Stimulated activated CD8-positive, alpha-beta memory T cell treated with anti-CD3 and anti-CD28 coated beads, Interleukin-2, amount 100 ng/mL, for 48 hours (primary cell): Measurements from ENCODE around the gene CSF1R.
"Not testable (repeated sequence)": the region's sequence is repeated elsewhere in the genome, so short reads cannot be mapped to it uniquely, and the experiment has no call there.

Experiments used
- DNase-seq, 2 donors: peaks; one replicate each; pipeline ENCODE4 v3.0.0-alpha.2; 2020; ENCODE audit warnings: low read depth in 2 of 2

CSF1R gene

DNA sequence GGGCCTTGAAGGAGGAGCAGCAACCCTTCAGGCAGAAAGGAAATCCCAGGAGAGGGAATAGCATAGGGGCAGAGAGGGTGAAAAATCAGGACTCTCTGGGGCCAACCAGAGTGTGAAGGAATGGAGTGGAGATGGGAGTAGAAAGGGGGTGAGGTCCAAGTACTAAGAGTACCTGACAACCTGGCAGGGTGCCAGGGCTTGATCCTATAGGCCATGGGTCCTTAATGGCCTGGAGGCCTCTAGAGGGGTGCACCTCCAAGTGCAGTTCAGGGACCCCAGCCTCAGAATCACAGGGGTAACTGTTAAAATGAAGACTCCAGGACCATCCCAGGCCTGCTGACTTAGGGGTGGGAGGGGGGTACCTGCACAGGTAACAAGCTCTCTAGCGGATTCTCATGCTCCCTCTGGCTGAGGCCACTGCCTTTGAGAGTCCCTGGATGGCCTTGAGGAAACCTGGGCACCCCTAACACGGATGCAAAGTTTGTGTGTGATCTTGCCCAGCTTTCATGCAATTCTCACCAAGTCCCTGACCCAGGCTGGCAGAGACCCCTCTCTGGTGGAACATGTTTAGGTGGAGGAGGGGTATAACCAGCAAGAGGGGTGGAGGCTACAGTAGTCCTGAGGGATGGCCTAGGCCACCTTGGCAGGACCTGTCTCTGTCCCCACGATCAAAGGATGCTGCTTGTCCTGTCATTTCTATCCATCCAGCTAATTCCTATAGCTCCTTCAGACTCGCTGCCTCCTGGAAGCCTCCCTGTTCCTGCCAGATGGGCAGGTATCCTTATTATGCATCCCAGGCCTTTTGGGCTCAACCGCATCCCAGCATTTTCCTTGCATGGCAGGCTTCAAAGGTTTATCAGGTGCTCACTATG lies 17.6 kb upstream of the CSF1R start:
- DNase-seq = no peak

DNA sequence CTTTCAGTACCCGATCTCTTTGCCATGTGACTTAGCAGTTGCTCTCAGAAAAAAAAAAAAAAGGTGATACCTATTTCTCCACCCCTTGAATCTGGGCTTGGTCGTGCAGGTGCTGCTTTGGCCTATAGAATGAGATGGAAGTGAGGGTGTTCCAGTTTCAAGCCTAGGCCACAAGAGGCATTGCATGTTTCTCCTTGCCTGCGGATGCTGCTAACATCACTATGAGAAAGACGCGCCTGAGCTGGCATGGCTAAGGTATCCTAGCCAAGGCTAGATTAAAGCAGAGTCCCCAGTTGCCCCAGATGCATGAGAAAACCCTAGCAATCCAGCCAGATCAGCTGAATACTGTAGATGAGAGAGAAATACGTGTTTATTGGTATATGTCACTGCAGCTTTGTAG lies 14.7 kb upstream of the CSF1R start:
- no peak for DNase-seq

DNA sequence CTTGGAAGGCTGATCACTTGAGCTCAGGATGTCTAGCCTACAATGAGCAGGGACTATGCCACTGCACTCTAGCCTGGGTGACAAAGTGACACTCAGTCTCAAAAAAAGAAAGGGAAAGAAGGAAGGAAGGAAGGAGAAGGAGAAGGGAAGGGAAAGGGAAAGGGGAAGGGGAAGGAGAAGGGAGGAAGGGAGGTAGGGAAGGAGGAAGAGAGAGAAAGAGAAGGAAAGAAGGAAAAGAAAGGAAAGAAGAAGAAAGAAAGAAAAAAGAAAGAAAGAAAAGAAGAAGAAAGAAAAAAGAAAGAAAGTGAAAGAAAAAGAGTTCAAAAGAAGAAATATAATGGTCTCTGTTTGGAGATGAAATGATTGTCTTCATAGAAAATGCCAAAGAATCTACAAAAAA lies 10.8 kb upstream of the CSF1R start:
- no peak for DNase-seq

DNA sequence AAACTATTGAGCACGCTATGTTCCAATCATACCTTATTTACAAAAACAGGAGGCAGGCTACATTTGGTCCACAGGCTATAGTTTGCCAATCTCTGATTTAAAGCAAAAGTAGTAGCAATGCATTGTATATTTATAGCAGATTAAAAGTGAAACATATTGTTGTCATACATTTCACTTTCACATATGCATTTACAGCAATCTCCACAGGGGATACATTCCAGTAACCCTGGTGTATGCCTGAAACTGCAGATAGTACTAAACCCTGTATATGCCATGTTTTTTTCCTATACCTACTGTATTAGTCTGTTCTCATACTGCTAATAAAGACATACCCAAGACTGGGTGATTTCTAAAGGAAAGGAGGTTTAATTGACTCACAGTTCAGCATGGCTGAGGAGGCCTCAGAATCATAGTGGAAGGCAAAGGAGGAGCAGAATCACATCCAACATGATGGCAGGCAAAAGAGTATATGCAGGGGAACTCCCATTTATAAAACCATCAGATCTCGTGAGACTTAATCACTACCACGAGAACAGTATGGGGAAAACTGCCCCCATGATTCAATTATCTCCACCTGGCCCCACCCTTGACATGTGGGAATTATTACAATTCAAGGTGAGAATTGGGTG lies 5.9 kb upstream of the CSF1R start:
- no peak for DNase-seq

DNA sequence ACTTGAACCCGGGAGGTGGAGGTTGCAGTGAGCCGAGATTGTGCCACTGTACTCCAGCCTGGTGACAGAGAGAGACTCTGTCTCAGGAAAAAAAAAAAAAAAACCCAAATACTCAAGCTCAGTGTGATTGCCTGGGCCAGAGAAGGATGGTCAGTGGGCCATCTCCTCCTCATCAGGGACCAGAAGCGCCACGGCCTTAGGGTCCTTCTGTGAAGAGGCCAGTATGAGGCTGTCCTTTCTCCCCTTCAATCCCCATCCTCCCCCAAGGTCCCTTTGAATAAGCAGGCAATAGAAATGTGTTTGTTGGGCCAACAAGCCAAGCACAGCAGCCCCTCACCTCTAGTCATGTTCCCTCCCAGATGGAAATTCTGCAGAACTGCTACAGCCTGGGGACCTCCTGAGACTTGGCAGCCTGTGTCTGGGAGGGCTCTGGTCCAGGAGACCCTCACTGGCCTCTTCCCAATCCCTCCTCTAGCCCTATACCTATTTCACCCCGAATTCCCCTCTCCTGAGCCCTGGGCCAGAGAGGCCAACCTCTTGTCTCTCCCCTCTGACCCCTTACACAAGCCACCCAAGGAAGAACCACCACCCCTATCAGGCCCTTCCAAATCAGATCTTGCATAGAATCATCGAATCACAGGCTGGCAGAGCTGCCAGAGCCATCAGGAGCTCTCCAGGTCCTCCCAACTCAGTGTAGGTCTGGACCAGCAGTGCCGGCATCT lies 1.0 kb downstream of the CSF1R start:
- no peak for DNase-seq

DNA sequence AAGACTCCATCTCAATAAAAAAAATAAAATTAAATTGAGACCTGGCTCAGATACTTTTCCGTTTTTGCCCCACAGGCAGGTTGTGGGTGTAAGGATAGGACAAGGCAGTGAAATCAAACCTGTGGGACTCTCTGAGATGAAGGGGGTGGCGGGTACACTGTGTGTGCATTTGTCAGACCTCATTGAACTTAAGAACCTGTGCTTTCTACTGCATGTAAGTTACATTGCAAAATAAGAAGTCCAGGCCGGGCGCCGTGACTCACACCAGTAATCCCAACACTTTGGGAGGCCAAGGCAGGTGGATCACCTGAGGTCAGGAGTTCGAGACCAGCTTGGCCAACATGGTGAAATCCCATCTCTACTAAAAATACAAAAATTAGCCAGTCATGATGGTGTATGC lies 1.6 kb downstream of the CSF1R start:
- not testable (repeated sequence) for DNase-seq

DNA sequence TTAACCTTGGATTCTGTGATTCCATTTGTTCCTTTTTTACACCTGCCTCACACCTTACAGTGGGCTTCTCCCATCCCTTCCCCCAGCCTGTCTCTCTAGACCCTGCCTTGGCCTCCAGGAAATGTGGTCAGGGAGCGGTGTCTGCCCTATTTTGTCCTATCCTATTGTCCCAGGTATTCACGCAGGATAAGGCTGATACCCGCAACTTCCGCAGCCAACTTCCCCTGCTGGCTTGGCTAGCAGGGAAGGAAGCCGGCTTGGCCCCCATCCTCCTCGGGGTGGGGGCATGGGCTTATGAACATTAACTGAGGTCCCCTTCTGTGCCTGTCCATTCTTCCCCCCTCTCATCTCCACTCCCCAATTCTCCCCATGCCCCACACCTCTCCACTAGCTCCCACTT lies 3.5 kb downstream of the CSF1R start:
- DNase-seq = no peak

DNA sequence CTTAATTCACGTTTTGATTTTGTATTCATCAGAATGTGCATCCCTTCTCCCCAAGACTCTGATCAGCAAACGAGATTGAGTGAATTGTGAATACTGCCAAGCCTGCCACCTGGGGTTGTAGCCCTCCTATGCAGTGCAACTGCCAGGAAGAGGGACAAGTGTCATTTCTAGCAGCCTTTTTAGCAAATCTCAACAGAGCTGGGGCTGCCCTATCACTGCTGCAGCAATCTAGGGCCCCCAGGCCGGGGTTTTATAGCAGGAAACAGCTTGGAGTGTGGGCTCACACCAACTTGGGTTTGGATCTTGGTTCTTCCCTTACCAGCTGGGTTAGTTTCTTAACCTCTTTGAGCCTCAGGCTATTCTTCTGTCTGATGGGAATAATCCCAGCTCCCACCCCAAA lies 4.0 kb downstream of the CSF1R start:
- no peak for DNase-seq

DNA sequence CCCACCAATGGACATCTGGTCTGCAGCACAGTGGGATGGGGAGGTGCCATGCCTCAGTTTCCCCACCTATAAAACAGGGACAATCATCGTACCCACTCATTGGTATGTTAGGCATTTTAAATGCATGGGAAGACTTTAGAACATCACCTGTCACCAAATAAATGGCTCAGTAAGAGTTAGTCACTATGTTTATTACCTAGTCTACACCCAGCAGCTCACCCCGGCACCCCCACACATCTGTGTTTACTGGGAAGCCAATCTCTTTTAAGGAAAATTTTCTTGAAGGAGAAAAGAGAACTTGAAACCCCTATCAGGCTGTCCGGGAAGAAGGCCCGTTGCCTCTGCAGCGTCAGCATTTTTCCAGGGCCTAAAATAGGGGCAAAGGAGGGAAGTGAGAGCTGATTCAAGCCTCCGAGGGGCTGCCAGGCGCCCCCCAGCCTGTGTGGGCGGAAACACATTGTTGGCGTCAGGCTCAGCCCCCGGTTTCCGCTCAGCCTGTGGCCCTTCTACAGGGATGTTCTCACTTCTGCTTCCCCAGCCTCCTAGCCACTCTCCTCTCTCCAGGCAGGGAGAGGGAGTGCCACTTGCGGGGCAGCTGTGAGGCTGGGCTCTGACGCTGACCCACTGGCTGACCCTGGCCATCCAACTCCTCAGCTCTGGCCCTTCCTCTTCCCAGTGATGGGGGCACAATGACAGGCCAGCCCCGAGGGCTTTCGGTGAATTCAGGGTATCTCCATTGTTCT lies 4.6 kb downstream of the CSF1R start:
- DNase-seq = peak in 1 of 2 donors; percentile 6

DNA sequence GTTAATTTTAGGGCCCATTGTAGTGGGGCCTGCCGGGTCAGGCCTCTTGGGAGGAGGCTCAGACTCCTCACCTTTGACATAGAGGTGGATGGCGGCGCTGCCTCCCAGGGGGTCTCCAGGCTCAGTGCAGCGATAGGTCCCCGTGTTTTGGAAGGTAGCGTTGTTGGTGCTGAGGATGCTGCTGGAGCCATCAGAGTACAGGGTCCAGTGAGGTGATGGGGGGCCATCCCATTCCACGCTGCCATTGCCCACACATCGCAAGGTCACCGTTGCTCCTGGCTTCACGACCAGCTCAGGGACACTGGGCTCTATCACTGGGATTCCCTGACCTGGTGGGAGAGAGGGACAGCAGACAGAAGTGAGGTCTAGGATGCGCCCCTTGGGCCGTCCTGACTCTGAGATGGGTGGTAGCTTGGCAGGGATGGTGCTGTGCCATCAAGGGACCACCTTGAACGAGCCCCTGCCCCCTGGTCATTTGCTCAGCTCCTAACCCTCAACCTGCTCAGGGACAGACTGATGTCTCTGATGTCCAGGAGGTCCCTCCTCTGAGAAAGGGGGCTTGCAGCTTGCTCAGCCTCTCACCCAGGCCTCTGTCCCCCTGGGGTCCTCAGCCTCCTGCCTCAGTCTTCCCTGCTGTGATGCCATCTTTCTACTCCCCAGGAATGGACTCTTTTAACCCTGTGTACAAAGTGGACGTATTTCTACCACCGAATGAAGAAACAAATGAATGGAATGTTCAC lies 5.5 kb downstream of the CSF1R start:
- no peak for DNase-seq

DNA sequence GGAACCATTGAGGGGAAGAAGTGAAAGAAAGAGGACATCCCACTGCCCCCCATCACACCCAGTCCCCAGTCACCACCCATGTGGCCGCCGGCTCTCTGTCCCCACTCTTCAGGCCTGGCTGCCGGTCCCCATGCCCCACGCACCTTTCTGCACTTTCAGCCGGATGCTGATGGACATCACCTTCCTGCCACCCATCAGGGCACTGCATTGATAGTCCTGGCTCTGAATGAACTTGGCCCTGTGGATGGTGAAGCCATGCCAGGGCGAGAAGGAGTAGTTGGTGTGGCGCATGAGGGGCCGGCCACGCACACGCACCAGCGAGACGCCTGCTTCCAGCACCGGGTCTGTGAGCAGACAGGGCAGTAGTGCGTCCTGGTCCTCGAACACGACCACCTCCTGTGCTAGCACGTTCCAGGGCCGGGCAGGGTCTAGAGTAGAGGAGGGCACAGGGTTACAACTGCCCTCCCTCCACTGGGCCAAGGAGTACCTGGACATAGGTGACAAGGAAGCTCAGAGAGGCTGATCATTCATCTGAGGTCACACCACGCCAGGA lies 6.4 kb downstream of the CSF1R start:
- DNase-seq = no peak

DNA sequence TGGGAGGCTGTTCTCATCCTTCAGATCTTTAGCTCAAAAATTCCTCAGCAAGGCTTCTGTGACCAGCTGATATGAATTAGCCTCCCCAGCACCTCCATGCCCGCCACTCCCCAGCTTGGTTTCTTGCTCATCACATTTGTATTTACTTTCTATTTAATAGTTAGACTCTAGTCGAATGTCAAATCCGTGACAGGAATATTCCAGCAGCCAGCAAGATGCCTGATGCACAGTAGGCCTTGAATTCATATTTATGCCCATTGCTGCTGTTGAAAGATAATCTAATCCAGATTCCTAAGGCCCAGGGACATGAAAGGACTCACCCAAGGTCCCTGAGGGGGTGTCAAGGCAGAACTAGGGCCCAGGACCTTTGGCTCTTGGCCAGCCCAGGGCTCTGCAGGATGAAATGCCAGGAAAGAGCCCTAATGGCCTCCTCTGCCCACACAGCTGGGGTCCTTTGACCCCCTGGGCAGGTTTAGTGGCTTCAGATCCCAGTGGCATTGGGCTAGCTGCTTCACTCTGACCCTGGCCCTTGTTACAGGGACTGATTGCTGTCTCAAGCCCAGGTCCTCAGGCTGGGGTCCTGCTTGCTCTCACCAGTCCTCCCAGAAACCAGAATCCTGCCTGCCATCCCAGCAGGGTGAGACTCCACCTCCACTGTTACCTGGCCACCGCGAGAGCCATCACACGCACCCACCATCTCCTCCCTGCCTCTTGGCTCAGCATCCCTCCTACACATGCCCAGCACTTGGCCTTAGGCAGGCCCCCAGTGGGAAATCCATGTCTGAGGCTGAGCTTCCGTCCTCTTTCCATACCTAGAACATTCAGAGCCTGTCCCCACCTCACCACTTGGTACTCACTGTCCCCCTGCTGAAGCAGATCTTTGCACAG lies 7.3 kb downstream of the CSF1R start:
- no peak for DNase-seq

DNA sequence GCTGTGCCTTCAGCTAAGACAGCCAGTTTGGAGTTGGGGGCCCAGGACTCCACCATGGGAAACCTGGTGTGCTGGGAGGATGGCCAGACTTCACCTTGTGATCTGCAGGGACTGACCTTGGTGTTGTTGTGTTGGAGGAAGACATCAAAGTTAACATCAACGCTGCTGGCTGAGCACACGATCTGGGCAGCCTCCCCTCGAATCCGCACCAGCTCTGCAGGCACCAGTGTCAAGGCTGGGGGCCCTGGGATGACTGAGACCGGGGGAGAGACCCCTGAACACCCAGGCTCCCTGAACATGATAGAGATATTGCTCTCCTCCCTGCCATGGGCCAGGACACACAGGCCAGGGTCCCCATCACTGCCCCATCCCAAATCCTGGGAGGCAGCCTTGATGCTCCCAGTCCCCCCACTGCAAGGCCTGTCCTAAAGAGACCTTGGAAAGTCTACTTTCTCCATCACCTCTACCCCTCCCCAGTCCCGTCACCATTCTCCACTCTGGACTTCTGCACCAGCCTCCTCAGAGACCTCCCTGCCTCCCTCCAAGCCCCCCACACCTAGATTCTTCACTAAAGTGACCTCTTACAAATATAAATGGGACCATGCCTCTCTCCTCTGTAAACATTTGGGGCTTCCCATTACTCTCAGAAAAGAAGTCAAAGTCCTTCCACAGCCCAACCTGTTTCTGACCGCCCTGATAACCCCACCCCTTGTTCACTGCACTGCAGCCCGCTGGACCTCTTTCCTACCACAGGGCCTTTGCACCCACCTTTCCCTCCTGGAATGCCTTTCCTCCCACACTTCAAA lies 8.2 kb downstream of the CSF1R start:
- no peak for DNase-seq

DNA sequence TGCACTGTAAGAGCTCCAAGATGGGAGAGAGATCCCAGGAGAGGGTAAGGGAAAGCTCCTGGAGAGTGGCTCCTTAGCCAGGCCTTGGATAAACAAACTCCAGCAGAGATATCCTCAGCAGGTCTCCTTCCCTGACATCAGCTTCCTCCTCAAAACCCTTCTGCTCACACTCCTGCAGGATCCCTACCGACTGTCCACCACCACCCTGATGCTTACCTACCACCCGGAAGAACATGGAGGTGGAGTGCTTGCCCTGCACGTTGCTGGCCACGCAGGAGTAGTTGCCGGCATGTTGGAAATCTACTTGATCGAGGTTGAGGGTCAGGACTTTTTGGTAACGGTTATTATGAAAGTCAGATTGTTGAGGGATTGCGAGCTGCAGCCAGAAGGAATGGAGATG lies 9.3 kb downstream of the CSF1R start:
- DNase-seq = no peak

DNA sequence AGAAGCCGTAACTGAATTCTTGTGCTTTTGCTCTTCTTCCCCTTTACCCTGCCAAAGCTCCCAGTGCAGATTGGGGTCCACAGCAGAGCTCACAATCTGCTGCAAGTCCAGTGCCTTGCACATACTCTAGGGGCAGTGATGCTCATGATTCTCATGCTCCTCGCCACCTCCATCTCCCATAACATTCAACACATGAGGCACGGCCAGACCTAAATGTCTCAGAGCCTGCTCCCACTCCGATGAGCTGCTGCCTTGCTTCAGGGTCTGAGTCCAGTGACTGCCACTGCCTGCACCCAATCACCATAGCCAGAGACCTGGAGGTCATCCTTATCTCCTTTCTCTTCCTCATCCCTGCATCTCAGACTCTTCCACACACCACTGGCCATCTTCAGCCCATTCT lies 10.5 kb downstream of the CSF1R start:
- DNase-seq = no peak

DNA sequence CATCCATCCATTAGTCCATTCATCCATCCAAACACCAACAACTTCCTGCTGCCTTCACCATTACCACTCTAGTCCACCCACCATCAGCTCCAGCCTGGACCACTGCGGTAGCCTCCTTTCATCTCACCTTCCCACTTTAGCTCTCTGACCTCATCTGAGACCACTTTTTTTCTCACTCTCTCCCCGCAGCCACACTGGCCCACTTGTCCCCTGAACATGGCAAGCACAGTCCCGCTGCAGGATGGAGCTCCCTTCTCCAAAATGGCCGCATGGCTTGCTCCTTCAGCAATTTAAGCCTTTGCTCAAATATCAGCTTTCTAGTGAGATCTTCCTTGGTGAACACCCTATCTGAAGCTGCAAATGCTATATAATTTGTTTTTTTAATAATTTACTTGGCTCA lies 11.1 kb downstream of the CSF1R start:
- no peak for DNase-seq

DNA sequence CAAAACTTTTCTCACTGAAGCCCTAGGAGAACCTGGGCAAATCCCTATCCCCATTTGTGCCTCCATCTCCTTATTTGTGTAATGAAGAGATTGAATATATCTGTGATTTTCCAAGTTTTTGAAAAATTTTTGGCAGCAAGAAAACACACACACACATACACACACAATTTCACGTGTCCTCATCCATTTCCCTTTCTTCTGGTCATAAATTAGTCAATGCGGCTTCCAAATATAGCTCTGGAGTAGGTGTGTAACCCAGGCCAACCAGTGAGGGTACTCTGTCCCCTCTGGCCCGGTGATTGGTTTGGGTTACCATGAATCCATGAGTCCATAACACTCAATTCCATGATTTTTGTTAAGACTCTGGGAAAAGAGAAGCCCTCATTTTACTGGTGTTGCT lies 12.7 kb downstream of the CSF1R start:
- DNase-seq = no peak

DNA sequence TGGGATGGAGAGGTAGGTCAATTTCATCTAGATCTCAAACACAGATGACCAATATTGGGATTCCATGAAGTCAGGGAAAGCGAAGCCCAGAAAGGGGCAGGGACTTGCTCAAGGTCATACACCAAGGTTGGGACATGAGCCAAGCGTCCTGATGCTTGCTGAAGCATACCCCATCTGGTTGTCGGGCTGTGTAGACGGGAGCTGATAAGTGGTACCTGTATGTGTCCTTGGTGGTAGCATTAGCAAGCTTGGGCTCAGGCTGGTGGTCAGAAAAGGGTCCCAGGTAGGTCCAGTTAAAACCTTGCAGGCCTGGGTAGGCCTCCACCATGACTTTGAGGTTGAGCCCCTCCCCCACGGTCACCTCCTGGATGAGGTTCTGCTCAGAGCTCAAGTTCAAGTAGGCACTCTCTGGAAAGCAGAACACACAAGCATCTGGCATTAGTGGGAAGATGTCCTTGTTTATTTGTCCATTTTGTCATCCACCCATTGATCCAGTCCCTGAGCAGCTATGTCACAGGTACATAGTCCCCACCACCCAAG lies 13.2 kb downstream of the CSF1R start:
- no peak for DNase-seq

DNA sequence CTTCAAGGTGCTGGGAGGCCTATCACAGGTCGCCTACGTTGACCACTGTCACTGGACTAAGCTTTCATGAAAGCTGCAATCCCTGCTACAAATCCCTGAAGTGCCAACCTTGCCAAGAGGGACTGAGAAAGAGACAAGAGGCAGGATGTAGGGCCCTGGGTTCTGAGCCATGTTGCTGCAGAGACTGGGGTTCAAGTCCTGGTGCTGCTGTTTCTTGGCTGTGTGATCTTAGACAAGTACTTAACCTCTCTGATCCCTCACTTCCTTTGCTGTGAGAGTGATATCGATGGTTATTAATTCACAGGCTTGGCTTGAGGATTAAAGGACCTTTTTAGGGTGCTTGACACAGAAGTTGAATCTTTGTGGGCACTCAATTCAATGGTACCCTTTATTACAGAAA lies 15.5 kb downstream of the CSF1R start:
- DNase-seq = no peak
